Measurements from ENCODE around the gene RNF144B. TPM values are rescaled to one million over a fixed set of nuclear protein-coding genes. Genes with fewer than 3 reads are reported as not detected.

RNF144B gene
- total and polyA plus RNA-seq, 9 of the 15 experiments (the other 6 are each of a cell fraction or from before 2014, with no cell fraction given): 0.01 TPM; not detected in 8

GRCh38 chr6:18352842-18353241 is 34.3 kb upstream of the RNF144B start:
- H3K9ac ChIP-seq (ENCODE audit: insufficient read depth in 1 of 2, low read depth in 2 of 2, low read length in 2 of 2): no peak overlapping the region
- POLR2A ChIA-PET: no interaction called here
- 0% methylated on average over 2 of the region's 2 CpGs for WGBS (ENCODE audit: insufficient coverage, low coverage, missing lambda C conversion rate)
- no peak overlapping the region for H2AFZ ChIP-seq (ENCODE audit: low read depth, low read length)
- ATAC-seq: no peak
- H3K9me1 ChIP-seq (ENCODE audit: control insufficient read depth, insufficient read depth, low read length): no peaks in the 10 kb centered on the region
- H3K27ac ChIP-seq (ENCODE audit: extremely low read depth, low read depth, low read length): no peak overlapping the region
- H3K4me3 ChIP-seq: no peak overlapping the region
- BruUV-seq (replicated peaks): no TSS peak
- no peak overlapping the region for H3K4me2 ChIP-seq (ENCODE audit: insufficient read depth, low read length)
- in situ Hi-C loops (cut with MboI) (no loop called here), intact Hi-C loops (cut with micrococcal nuclease) (no loop called here)
- FAIRE-seq: no peak
- CTCF ChIA-PET (ENCODE audit: low intra/inter-chr PET ratio): no interaction called here
- no peaks in the 10 kb centered on the region for H3K36me3 ChIP-seq (ENCODE audit: control insufficient read depth, insufficient read depth, low read length)
- H3K27me3 ChIP-seq (ENCODE audit: control insufficient read depth in 2 of 2, insufficient read depth in 2 of 2, low read length in 2 of 2): 0 out of 5 replicates have a peak, but pooled peaks cover under 1 to 3% of the 10 kb centered on the region in 2 experiments
- DNase-seq (ENCODE audit: extremely low read depth in 1 of 4, low spot score in 3 of 4): no peak
- H3K79me2 ChIP-seq (ENCODE audit: control insufficient read depth, insufficient read depth, low read length): no peaks in the 10 kb centered on the region
- no peaks in the 10 kb centered on the region for H3K4me1 ChIP-seq (replicated peaks in 1 of 2; ENCODE audit: control insufficient read depth in 2 of 2, insufficient read depth in 2 of 2, low read length in 2 of 2)
- TF ChIP-seq HOMEZ (CRISPR knock-in tag; IDR thresholded peaks at IDR 0.05) (no peak), ZNF12 (CRISPR knock-in tag; IDR thresholded peaks at IDR 0.05) (no peak), ZBTB12 (CRISPR knock-in tag; IDR thresholded peaks at IDR 0.05) (no peak), ZZZ3 (IDR thresholded peaks at IDR 0.05) (no peak), E2F5 (CRISPR knock-in tag; IDR thresholded peaks at IDR 0.05) (no peak)
- no peaks in the 10 kb centered on the region for H3K9me3 ChIP-seq (replicated peaks; ENCODE audit: control insufficient read depth, insufficient read depth, low read depth, low read length)
- no peaks in the 10 kb centered on the region for H4K20me1 ChIP-seq (replicated peaks; ENCODE audit: control insufficient read depth, insufficient read depth, low read length)

Data from K562 (cell line).